Prostate gland (tissue), 2 donors: Measurements from ENCODE around the gene OLFML2B. TPM values are rescaled to one million over a fixed set of nuclear protein-coding genes. Genes with fewer than 3 reads are reported as not detected.

Experiments
- DNase-seq: peaks from one replicate; pipeline ENCODE4 v3.0.0-alpha.2; 2019; ENCODE audit warnings: low spot score
- H3K27ac ChIP-seq, 2 donors: fragments of 200-600 bp; sonication (generic); 2 replicates each; pipeline ENCODE4 v1.5.1; 2017 to 2019
- H3K27me3 ChIP-seq: fragments of 200-600 bp; sonication (generic); replicated peaks from 2 replicates; pipeline ENCODE4 v1.5.1; 2019; ENCODE audit not compliant: insufficient read depth
- H3K36me3 ChIP-seq, 2 donors: fragments of 200-600 bp; sonication (generic); 1 replicate in 1 of 2; 2 replicates in 1 of 2; pipeline versions ENCODE4 v1.5.1 to v1.8.1; 2017 to 2019
- H3K4me1 ChIP-seq: fragments of 200-600 bp; sonication (generic); replicated peaks from 2 replicates; pipeline ENCODE4 v1.5.1; 2019
- H3K4me3 ChIP-seq, 2 donors: fragments of 200-600 bp; sonication (generic); 2 replicates each; pipeline ENCODE4 v1.5.1; 2017 to 2019
- H3K9me3 ChIP-seq: fragments of 200-600 bp; sonication (generic); 2 replicates; pipeline ENCODE4 v1.5.1; 2017
- CTCF ChIP-seq, 4 experiments: fragments of 200-600 bp in 2 of 4; fragments of 450-650 bp in 2 of 4; sonication (generic) in 2 of 4; IDR thresholded peaks; 1 replicate in 3 of 4; 2 replicates in 1 of 4; pipeline ENCODE4 v1.5.1; 2016 to 2019; ENCODE audit warnings: antibody characterized with exemption in 4 of 4, mild to moderate bottlenecking in 2 of 4, moderate library complexity in 2 of 4
- POLR2A ChIP-seq: fragments of 450-650 bp; IDR thresholded peaks from one replicate; pipeline ENCODE4 v1.6.1; 2016; ENCODE audit warnings: antibody characterized with exemption, mild to moderate bottlenecking
- POLR2AphosphoS5 ChIP-seq: sonication (generic); formaldehyde crosslinking; IDR thresholded peaks from one replicate; pipeline ENCODE4 v1.6.1; 2017; ENCODE audit warnings: antibody characterized with exemption
- WGBS: methylation state at CpG from one replicate; pipeline ENCODE4 v1.1.5; 2018; 5-methylcytosine and 5-hydroxymethylcytosine counted together
- intact Hi-C: fragments of 100-400 bp; cut with DNase I; formaldehyde crosslinking; loops from one replicate; pipeline ENCODE4 v1.14.2; 2022
- total RNA-seq, 2 donors: library from RNA; depleted of rRNA; stranded (reverse); fragments of >200 nt; gene quantifications; one replicate each; pipeline ENCODE4 v1.1.0, GENCODE V29; 2016

OLFML2B gene
- total RNA-seq, 2 donors from 2014 or later = 3.2 to 29.7 TPM

DNA sequence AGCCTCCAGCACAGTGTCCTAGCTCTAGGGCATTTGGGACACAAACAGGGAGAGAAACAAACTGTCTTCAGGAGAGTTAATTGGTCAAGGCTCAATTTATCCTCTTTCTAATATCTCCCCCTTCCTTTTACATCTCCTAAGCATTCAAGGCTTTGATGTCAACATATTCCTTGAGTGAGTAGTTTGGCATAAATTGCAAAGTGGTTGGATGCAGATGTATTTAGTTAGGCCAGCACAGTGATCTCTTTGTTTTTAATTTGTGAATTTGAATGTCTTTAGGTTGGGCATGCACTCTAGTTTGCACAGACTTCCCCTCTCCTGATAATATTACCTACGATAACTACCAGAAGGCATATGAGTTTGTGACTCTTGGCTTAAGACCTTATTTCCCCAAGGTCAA is 12.5 kb upstream of the OLFML2B start:
- no peaks in the 10 kb centered on the region for H3K27me3 ChIP-seq
- TF ChIP-seq POLR2A = no peak
- no peak for TF ChIP-seq POLR2AphosphoS5
- TF ChIP-seq CTCF (IDR thresholded peaks at IDR 0.05) = no peak
- H3K4me3 ChIP-seq = no peak overlapping the region
- H3K4me1 ChIP-seq = no peaks in the 10 kb centered on the region
- no peaks in the 10 kb centered on the region for H3K36me3 ChIP-seq
- no peak overlapping the region for H3K27ac ChIP-seq
- DNase-seq = no peak
- intact Hi-C loops = loop anchor here (2.0 to 5.0 kb wide), 2 partner anchors 169 to 243 kb away; no protein-coding TSS in a partner anchor
- 100% methylated on average over 1 of the region's 1 CpG for WGBS
- no peaks in the 10 kb centered on the region for H3K9me3 ChIP-seq

DNA sequence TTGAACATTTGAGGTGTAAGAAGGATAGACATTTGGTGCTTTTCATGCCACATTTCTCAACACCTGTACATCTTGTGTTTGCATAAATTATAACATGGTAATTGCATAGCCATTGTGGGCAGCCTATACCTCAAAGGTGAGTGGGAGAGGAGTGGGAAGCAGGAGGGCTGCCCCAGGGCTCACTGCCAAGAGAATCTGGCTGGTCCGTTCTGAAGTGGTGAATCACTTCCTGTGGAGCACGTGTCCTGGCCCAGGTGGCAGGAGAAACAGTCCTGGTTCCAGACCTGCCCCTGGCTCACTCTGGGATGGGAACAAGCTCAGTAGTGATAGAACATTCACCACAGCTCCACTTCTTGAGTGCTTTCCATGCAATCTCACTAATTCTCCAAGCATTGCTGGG is 11.6 kb upstream of the OLFML2B start:
- no peaks in the 10 kb centered on the region for H3K27me3 ChIP-seq
- no peak for TF ChIP-seq POLR2A
- intact Hi-C loops = loop anchor here (5.0 kb wide), 1 partner anchor 168 kb away; no protein-coding TSS in a partner anchor
- H3K27ac ChIP-seq = no peak overlapping the region
- no peaks in the 10 kb centered on the region for H3K4me1 ChIP-seq
- WGBS = 15% methylated on average over 2 of the region's 2 CpGs
- H3K36me3 ChIP-seq = no peaks in the 10 kb centered on the region
- no peaks in the 10 kb centered on the region for H3K9me3 ChIP-seq
- no peak overlapping the region for H3K4me3 ChIP-seq
- no peak for DNase-seq

- H3K4me1 ChIP-seq = no peaks in the 10 kb centered on the region
- WGBS = 69% methylated on average over 6 of the region's 6 CpGs
- no peaks in the 10 kb centered on the region for H3K27me3 ChIP-seq
- no peak for DNase-seq
- no peak for TF ChIP-seq POLR2A
- TF ChIP-seq CTCF (IDR thresholded peaks at IDR 0.05) = no peak
- no peak for TF ChIP-seq POLR2AphosphoS5
- H3K36me3 ChIP-seq = no peaks in the 10 kb centered on the region
- no peak overlapping the region for H3K4me3 ChIP-seq
- intact Hi-C loops = no loop called here
- H3K27ac ChIP-seq = no peak overlapping the region
- H3K9me3 ChIP-seq = no peaks in the 10 kb centered on the region
Observed at GRCh38 chr1:162033428-162033827, 9.8 kb upstream of the OLFML2B start.

DNA sequence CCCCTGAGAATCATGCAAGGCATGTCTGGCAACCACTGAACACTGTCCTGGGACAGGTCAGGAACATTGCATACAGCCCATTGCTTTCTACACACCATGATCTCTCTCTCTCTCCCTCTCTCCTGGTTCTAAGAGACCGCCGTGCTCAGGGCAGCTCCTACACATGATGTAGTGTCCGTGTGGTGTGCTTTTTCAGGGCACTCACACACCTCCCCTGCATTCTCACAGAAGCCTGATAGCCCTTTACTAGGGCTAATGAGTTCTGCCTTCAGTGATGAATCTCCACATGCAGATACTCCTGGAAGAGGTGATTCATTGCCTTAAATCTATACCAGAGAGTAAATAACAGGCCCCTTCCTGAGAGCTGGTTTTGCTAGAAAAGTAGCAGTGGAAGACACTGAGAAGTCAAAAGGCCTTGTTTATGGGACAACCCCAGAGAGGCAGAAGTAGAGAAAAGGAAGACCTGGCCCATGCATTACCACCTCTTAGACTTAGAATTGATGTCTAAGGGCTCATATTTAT is 7.2 kb upstream of the OLFML2B start:
- TF ChIP-seq POLR2A (no peak), CTCF (IDR thresholded peaks at IDR 0.05) (no peak), POLR2AphosphoS5 (no peak)
- DNase-seq = no peak
- 90% methylated on average over 3 of the region's 3 CpGs for WGBS

GRCh38 chr1:162029157-162029556 is 5.5 kb upstream of the OLFML2B start:
- no peak for DNase-seq

More for the DNA sequence above, 7.2 kb upstream of the OLFML2B start:
- H3K27me3 ChIP-seq = no peaks in the 10 kb centered on the region
- no peaks in the 10 kb centered on the region for H3K4me1 ChIP-seq
- no peaks in the 10 kb centered on the region for H3K36me3 ChIP-seq
- H3K9me3 ChIP-seq = no peaks in the 10 kb centered on the region
- H3K4me3 ChIP-seq = no peak overlapping the region
- H3K27ac ChIP-seq = no peak overlapping the region
- intact Hi-C loops = no loop called here

More at GRCh38 chr1:162029157-162029556, 5.5 kb upstream of the OLFML2B start:
- Histone ChIP-seq H3K9me3 (no peaks in the 10 kb centered on the region), H3K4me1 (no peaks in the 10 kb centered on the region), H3K27ac (no peak overlapping the region), H3K27me3 (no peaks in the 10 kb centered on the region), H3K4me3 (no peak overlapping the region), H3K36me3 (no peaks in the 10 kb centered on the region)
- TF ChIP-seq POLR2AphosphoS5 = no peak
- no peak for TF ChIP-seq POLR2A
- TF ChIP-seq CTCF (IDR thresholded peaks at IDR 0.05) = no peak
- WGBS = 20% methylated on average over 4 of the region's 4 CpGs
- intact Hi-C loops = no loop called here
